SK-N-SH (cell line): ENCODE measurements around the gene TBC1D9B. TPM values are rescaled to one million over a fixed set of nuclear protein-coding genes. Genes with fewer than 3 reads are reported as not detected.

Experiments
- polyA plus RNA-seq, 3 experiments: library from polyadenylated mRNA; depleted of rRNA; stranded (reverse); fragments of >200 nt; gene quantifications; 2 replicates each; pipeline ENCODE4 v1.2.3, GENCODE V29; 2012
- small RNA-seq, 7 experiments: library from RNA; depleted of rRNA; stranded (forward); fragments of <200 nt; gene quantifications; one replicate each; pipeline ENCODE3, GENCODE V24; 2012

The TBC1D9B gene
- polyA plus RNA-seq, 1 of the 3 experiments (the other 2 are of a cell fraction), result 75.6 TPM

Small RNAs within 50 kb of the gene (small RNA-seq; reads per million reads assigned to genes)
- gene RF00019, result 0 reads per million in 7 experiments

Other genes with a start within 250 kb of the TBC1D9B start
- gene CBY3, start 226.9 kb downstream of the TBC1D9B start, polyA plus RNA-seq (2012; rRNA removed), result not detected in 2 replicates
- gene CANX, start 208.9 kb downstream of the TBC1D9B start, polyA plus RNA-seq (2012; rRNA removed), result 142 and 215 TPM in 2 replicates
- 4.4 and 8.1 TPM in 2 replicates for gene MAML1, start 175.1 kb downstream of the TBC1D9B start, polyA plus RNA-seq (2012; rRNA removed)
- 0.34 and 0.43 TPM in 2 replicates for gene LTC4S, start 113.9 kb downstream of the TBC1D9B start, polyA plus RNA-seq (2012; rRNA removed)
- 174 and 190 TPM in 2 replicates for gene MGAT4B, start 101.0 kb downstream of the TBC1D9B start, polyA plus RNA-seq (2012; rRNA removed)
- 181 and 185 TPM in 2 replicates for gene SQSTM1, start 87.0 kb downstream of the TBC1D9B start, polyA plus RNA-seq (2012; rRNA removed)
- 32.8 and 34.9 TPM in 2 replicates for gene MRNIP, start 49.1 kb downstream of the TBC1D9B start, polyA plus RNA-seq (2012; rRNA removed)
- 41.4 and 49.6 TPM in 2 replicates for gene RNF130, start 163.9 kb upstream of the TBC1D9B start, polyA plus RNA-seq (2012; rRNA removed)